Panc1 (cell line): ENCODE data around the gene TCOF1.
"Not testable (repeated sequence)": the region's sequence is repeated elsewhere in the genome, so short reads cannot be mapped to it uniquely, and the experiment has no call there.

Source experiments
- CTCF ChIP-seq: fragments of 450-650 bp; IDR thresholded peaks from 2 replicates; pipeline ENCODE4 v1.5.1; 2017; ENCODE audit warnings: mild to moderate bottlenecking
- POLR2AphosphoS5 ChIP-seq: IDR thresholded peaks from 2 replicates; pipeline ENCODE4 v1.6.1; 2012; ENCODE audit warnings: mild to moderate bottlenecking, low read depth, low read length, moderate library complexity
- REST ChIP-seq, 2 experiments: IDR thresholded peaks; 2 replicates each; pipeline ENCODE4 v1.6.1; 2011 to 2012; ENCODE audit warnings: low read depth in 2 of 2, control low read depth in 1 of 2, low read length in 1 of 2, mild to moderate bottlenecking in 1 of 2, moderate library complexity in 1 of 2; ENCODE audit not compliant: insufficient read depth in 1 of 2
- TCF7L2 ChIP-seq: IDR thresholded peaks from 2 replicates; pipeline ENCODE4 v1.6.1; 2011; ENCODE audit warnings: mild to moderate bottlenecking, low read depth, low read length, inconsistent platforms

- not testable (repeated sequence) for TF ChIP-seq POLR2AphosphoS5; CTCF; REST (IDR thresholded peaks at IDR 0.05; ENCODE audit: insufficient read depth in 1 of 2, low read depth in 2 of 2, low read length in 1 of 2); TCF7L2
Measured at GRCh38 chr5:150426165-150426564, 68.7 kb downstream of the TCOF1 start.
